ENCODE results near the gene UGT2A3. TPM values are rescaled to one million over a fixed set of nuclear protein-coding genes. Genes with fewer than 3 reads are reported as not detected.

The UGT2A3 gene
- total and polyA plus RNA-seq, 2 of the 4 experiments (the other 2 are of a cell fraction): not detected

DNA sequence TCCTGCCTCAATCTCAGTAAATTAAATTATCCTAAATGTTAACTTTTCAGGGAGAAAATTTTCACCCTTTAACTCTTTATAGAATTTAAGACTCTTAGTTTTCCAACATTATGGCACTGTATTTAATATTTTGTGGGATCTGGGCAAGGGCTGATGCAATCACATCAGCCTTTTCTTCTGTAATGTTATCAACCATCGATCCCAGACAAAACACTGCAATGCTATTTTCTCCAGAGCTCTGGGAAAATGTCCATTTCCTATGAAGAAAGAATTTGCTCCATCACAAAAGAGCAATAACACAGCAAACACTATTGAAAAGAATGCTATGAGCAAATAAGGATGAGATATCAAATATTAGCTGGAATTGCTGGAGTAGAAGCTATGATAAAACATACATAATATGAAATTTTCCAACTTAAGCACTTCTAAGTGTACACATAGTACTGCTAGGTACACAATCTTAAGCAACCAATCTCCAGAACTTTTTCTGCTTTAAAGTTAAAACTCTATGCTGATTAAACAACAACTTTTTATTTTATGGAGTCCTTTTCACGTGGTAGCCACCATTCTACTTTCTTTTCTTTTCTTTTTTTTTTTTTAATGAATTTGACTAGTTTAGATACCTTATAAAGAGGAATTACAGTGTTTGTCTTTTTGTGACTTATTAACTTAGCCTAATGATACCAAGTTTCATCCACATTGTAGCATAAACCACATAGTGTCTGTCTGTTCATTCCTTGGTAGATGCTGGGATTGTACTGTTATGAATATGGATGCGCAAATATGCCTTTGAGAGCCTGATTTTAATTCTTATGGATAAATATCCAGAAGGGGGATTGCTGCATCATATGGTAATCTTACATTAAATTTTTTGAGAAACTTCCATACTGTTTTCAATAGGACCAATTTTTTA lies 43.6 kb downstream of the UGT2A3 start:
- in situ Hi-C loops (cut with MboI; ENCODE audit: low sequenced_read_pairs) (no loop called here), intact Hi-C loops (cut with micrococcal nuclease) (no loop called here), dilution Hi-C loops (cut with HindIII; ENCODE audit: low sequenced_read_pairs, unreplicated experiment) (no loop called here)
- no peak overlapping the region for H3K4me2 ChIP-seq (ENCODE audit: low read depth, low read length)
- H2BK15ac ChIP-seq (ENCODE audit: low read depth, low read length): no peak overlapping the region
- H3K4me1 ChIP-seq (ENCODE audit: control insufficient read depth, insufficient read depth, low read length): no peaks in the 10 kb centered on the region
- no peak overlapping the region for H2BK20ac ChIP-seq (ENCODE audit: low read depth, low read length)
- H3K9ac ChIP-seq (ENCODE audit: low read depth, low read length): no peak overlapping the region
- ChIA-PET POLR2A (ENCODE audit: unreplicated experiment) (no interaction called here), CTCF (no interaction called here)
- H4K8ac ChIP-seq (ENCODE audit: low read depth in 2 of 2, low read length in 2 of 2): no peak overlapping the region
- BruUV-seq (replicated peaks): no TSS peak
- no peak overlapping the region for H3K18ac ChIP-seq (ENCODE audit: low read depth, low read length)
- H2AK5ac ChIP-seq (ENCODE audit: low read depth, low read length): no peak overlapping the region
- no peaks in the 10 kb centered on the region for H3K9me1 ChIP-seq (ENCODE audit: insufficient read depth, low read length)
- H3K4me3 ChIP-seq (ENCODE audit: insufficient read depth, low read depth, low read length): no peak overlapping the region
- TF ChIP-seq RCOR1 (IDR thresholded peaks at IDR 0.05; ENCODE audit: insufficient replicate concordance, low read length) (no peak), MXI1 (IDR thresholded peaks at IDR 0.05; ENCODE audit: borderline replicate concordance, low read depth, low read length) (no peak), SMC3 (IDR thresholded peaks at IDR 0.05; ENCODE audit: low read depth, low read length) (no peak), BHLHE40 (IDR thresholded peaks at IDR 0.05; ENCODE audit: low read depth, low read length) (no peak), RFX5 (IDR thresholded peaks at IDR 0.05; ENCODE audit: low read depth, low read length) (no peak), RAD21 (IDR thresholded peaks at IDR 0.05; ENCODE audit: low read length) (no peak), MAFK (IDR thresholded peaks at IDR 0.05; ENCODE audit: low read depth, low read length) (no peak)
- TF ChIP-seq, protein P1, sequence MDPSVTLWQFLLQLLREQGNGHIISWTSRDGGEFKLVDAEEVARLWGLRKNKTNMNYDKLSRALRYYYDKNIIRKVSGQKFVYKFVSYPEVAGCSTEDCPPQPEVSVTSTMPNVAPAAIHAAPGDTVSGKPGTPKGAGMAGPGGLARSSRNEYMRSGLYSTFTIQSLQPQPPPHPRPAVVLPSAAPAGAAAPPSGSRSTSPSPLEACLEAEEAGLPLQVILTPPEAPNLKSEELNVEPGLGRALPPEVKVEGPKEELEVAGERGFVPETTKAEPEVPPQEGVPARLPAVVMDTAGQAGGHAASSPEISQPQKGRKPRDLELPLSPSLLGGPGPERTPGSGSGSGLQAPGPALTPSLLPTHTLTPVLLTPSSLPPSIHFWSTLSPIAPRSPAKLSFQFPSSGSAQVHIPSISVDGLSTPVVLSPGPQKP (IDR thresholded peaks at IDR 0.05; ENCODE audit: borderline replicate concordance, low read depth, low read length): no peak
- TF ChIP-seq, protein P2, sequence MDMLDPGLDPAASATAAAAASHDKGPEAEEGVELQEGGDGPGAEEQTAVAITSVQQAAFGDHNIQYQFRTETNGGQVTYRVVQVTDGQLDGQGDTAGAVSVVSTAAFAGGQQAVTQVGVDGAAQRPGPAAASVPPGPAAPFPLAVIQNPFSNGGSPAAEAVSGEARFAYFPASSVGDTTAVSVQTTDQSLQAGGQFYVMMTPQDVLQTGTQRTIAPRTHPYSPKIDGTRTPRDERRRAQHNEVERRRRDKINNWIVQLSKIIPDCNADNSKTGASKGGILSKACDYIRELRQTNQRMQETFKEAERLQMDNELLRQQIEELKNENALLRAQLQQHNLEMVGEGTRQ (IDR thresholded peaks at IDR 0.05; ENCODE audit: low read depth, low read length): no peak
- no peaks in the 10 kb centered on the region for H3K79me1 ChIP-seq (ENCODE audit: low read depth in 1 of 2, low read length in 2 of 2)
- H4K91ac ChIP-seq (ENCODE audit: insufficient read depth, low read depth, low read length): no peak overlapping the region
- H3K56ac ChIP-seq (ENCODE audit: extremely low read depth, insufficient read depth, low read length): no peak overlapping the region
- H2BK120ac ChIP-seq (ENCODE audit: low read depth, low read length): no peak overlapping the region
- no peaks in the 10 kb centered on the region for H4K20me1 ChIP-seq (ENCODE audit: insufficient read depth, low read length)
- H3K9me3 ChIP-seq (ENCODE audit: control insufficient read depth, insufficient read depth, low read length): no peaks in the 10 kb centered on the region
- no peaks in the 10 kb centered on the region for H3K27me3 ChIP-seq (ENCODE audit: control insufficient read depth, insufficient read depth, low read length)
- no peak overlapping the region for H3K23ac ChIP-seq (ENCODE audit: low read depth, low read length)
- H3K4ac ChIP-seq (ENCODE audit: low read depth, low read length): no peak overlapping the region
- H2AK9ac ChIP-seq (replicated peaks; ENCODE audit: low read depth, low read length, poor library complexity): no peak overlapping the region
- no peak overlapping the region for H2AFZ ChIP-seq (replicated peaks; ENCODE audit: low read length, poor library complexity)
- no peaks in the 10 kb centered on the region for H3K36me3 ChIP-seq (ENCODE audit: control insufficient read depth, insufficient read depth, low read length)
- no peak for DNase-seq
- no peak for ATAC-seq (ENCODE audit: low read depth)
- H3K27ac ChIP-seq (ENCODE audit: insufficient read depth, low read length): no peak overlapping the region
- no peak overlapping the region for H4K5ac ChIP-seq (ENCODE audit: low read depth, low read length)
- WGBS, 2 experiments (ENCODE audit: extremely low coverage in 2 of 2, insufficient read length in 1 of 2): no CpG with 5 or more reads among the region's 3 CpGs
- H3K14ac ChIP-seq (replicated peaks; ENCODE audit: low read depth, low read length): no peak overlapping the region
- no peak overlapping the region for H2BK5ac ChIP-seq (ENCODE audit: low read depth, low read length, poor library complexity, severe bottlenecking)
